ENCODE measurements around the gene RETN.

Gene RETN

GRCh38 chr19:7709932-7710460 lies 41.1 kb downstream of the RETN start:
- no peak for DNase-seq (ENCODE audit: low read depth)

- no peak for DNase-seq (ENCODE audit: low read depth)
Measured at GRCh38 chr19:7710616-7711015, 41.8 kb downstream of the RETN start.

GRCh38 chr19:7715671-7716070 lies 46.8 kb downstream of the RETN start:
- no peak for DNase-seq (ENCODE audit: low read depth)

- no peak for DNase-seq (ENCODE audit: low read depth)
Measured at GRCh38 chr19:7716762-7717161, 47.9 kb downstream of the RETN start.

- DNase-seq (ENCODE audit: low read depth), result no peak
Measured at GRCh38 chr19:7718668-7719067, 49.8 kb downstream of the RETN start.

Measured in stimulated activated CD8-positive, alpha-beta memory T cell treated with anti-CD3 and anti-CD28 coated beads, Interleukin-12 subunit alpha, Interleukin-12 subunit beta, amount 100 ng/mL, for 4 hours (primary cell).